ENCODE data around the gene CPTP. TPM values are rescaled to one million over a fixed set of nuclear protein-coding genes. Genes with fewer than 3 reads are reported as not detected.

CPTP gene
- total and polyA plus RNA-seq, 2 donors (not counting 1 experiment from before 2014, with no cell fraction given) = 17.1 to 18.8 TPM

- H3K4me3 Mint-ChIP-seq = no peak overlapping the region
- Histone ChIP-seq H4K20me1 (ENCODE audit: control insufficient read depth, insufficient read depth, low read length, poor library complexity, severe bottlenecking) (no peaks in the 10 kb centered on the region), H3K36me3 (replicated peaks in 1 of 2; ENCODE audit: control extremely low read depth in 1 of 2, control insufficient read depth in 1 of 2, extremely low read depth in 1 of 2, insufficient read depth in 2 of 2, low read length in 1 of 2) (no peaks in the 10 kb centered on the region), H3K9ac (ENCODE audit: low read length) (no peak overlapping the region), H3K79me2 (ENCODE audit: control insufficient read depth, insufficient read depth, low read length) (no peaks in the 10 kb centered on the region), H3K4me2 (replicated peaks; ENCODE audit: low read depth, low read length, poor library complexity, severe bottlenecking) (peak overlapping the region; percentile 20), H3K4me3 (ENCODE audit: control extremely low read depth in 1 of 5, extremely low read depth in 1 of 5, insufficient read depth in 1 of 5, low read depth in 2 of 5, low read length in 4 of 5) (no peak overlapping the region), H3K9me3 (ENCODE audit: control extremely low read depth in 1 of 3, control insufficient read depth in 2 of 3, insufficient read depth in 1 of 3, low read length in 2 of 3) (no peaks in the 10 kb centered on the region), H3K27me3 (replicated peaks in 1 of 4; ENCODE audit: control extremely low read depth in 1 of 4, control insufficient read depth in 3 of 4, insufficient read depth in 4 of 4, low read length in 3 of 4) (no peaks in the 10 kb centered on the region), H3K4me1 (ENCODE audit: control insufficient read depth in 2 of 2, insufficient read depth in 2 of 2, low read length in 2 of 2) (peaks cover 0 to 16% of the 10 kb centered on the region in 2 donors), H2AFZ (ENCODE audit: insufficient read depth, low read depth, low read length, poor library complexity, severe bottlenecking) (no peak overlapping the region), H3K27ac (ENCODE audit: low read length in 2 of 2) (no peak overlapping the region)
- 54% methylated on average over 45 of the region's 45 CpGs for WGBS (ENCODE audit: insufficient coverage)
- ChIA-PET POLR2A (interaction anchor here (0.5 to 1.9 kb wide), 5 partner anchors 11 to 1257 kb away, joined by 3 to 8 read pairs (median 3); no protein-coding TSS in a partner anchor), CTCF (interaction anchor here (0.6 to 4.3 kb wide), 28 partner anchors 9 to 311 kb away, joined by 3 to 118 read pairs (median 5); partner anchors contain the start of genes AGRN, PERM1 and UBE2J2)
- peak; percentile 87 for DNase-seq
- peaks cover 11% of the 10 kb centered on the region for H3K4me1 Mint-ChIP-seq
- ATAC-seq (ENCODE audit: low read depth) = peak; percentile 84
- H3K27me3 Mint-ChIP-seq = no peaks in the 10 kb centered on the region
- H3K9me3 Mint-ChIP-seq (ENCODE audit: insufficient read depth) = no peaks in the 10 kb centered on the region
- H3K27ac Mint-ChIP-seq = peak overlapping the region; percentile 50
- intact Hi-C loops (cut with micrococcal nuclease) = loop anchor here (2.0 kb wide), 3 partner anchors 169 to 307 kb away; no protein-coding TSS in a partner anchor
- no peak for TF ChIP-seq EZH2 (IDR thresholded peaks at IDR 0.05; ENCODE audit: borderline replicate concordance, insufficient read depth, low read depth, low read length, poor library complexity, severe bottlenecking)
- TF ChIP-seq CTCF (IDR thresholded peaks at IDR 0.05) = peak; percentile 74
Observed at GRCh38 chr1:1291548-1292441, 32.8 kb upstream of the CPTP start.

GRCh38 chr1:1292442-1292779, 32.2 kb upstream of the CPTP start:
- Mint-ChIP-seq H3K27ac (no peak overlapping the region), H3K4me3 (no peak overlapping the region), H3K27me3 (no peaks in the 10 kb centered on the region), H3K9me3 (ENCODE audit: insufficient read depth) (no peaks in the 10 kb centered on the region), H3K4me1 (peaks cover 11% of the 10 kb centered on the region)
- Histone ChIP-seq H4K20me1 (ENCODE audit: control insufficient read depth, insufficient read depth, low read length, poor library complexity, severe bottlenecking) (no peaks in the 10 kb centered on the region), H3K4me1 (ENCODE audit: control insufficient read depth in 2 of 2, insufficient read depth in 2 of 2, low read length in 2 of 2) (peaks cover 0 to 16% of the 10 kb centered on the region in 2 donors), H3K79me2 (ENCODE audit: control insufficient read depth, insufficient read depth, low read length) (no peaks in the 10 kb centered on the region), H3K9ac (ENCODE audit: low read length) (no peak overlapping the region), H2AFZ (ENCODE audit: insufficient read depth, low read depth, low read length, poor library complexity, severe bottlenecking) (no peak overlapping the region), H3K4me3 (ENCODE audit: control extremely low read depth in 1 of 5, extremely low read depth in 1 of 5, insufficient read depth in 1 of 5, low read depth in 2 of 5, low read length in 4 of 5) (no peak overlapping the region), H3K27ac (ENCODE audit: low read length in 2 of 2) (no peak overlapping the region), H3K4me2 (replicated peaks; ENCODE audit: low read depth, low read length, poor library complexity, severe bottlenecking) (no peak overlapping the region), H3K27me3 (replicated peaks in 1 of 4; ENCODE audit: control extremely low read depth in 1 of 4, control insufficient read depth in 3 of 4, insufficient read depth in 4 of 4, low read length in 3 of 4) (no peaks in the 10 kb centered on the region), H3K9me3 (ENCODE audit: control extremely low read depth in 1 of 3, control insufficient read depth in 2 of 3, insufficient read depth in 1 of 3, low read length in 2 of 3) (no peaks in the 10 kb centered on the region), H3K36me3 (replicated peaks in 1 of 2; ENCODE audit: control extremely low read depth in 1 of 2, control insufficient read depth in 1 of 2, extremely low read depth in 1 of 2, insufficient read depth in 2 of 2, low read length in 1 of 2) (no peaks in the 10 kb centered on the region)
- ChIA-PET CTCF (interaction anchor here (0.6 to 4.3 kb wide), 27 partner anchors 8 to 311 kb away, joined by 3 to 118 read pairs (median 5); partner anchors contain the start of genes AGRN, PERM1 and UBE2J2), POLR2A (interaction anchor here (0.6 to 1.9 kb wide), 4 partner anchors 11 to 1256 kb away, joined by 3 to 8 read pairs (median 3); no protein-coding TSS in a partner anchor)
- 90% methylated on average over 9 of the region's 9 CpGs for WGBS (ENCODE audit: insufficient coverage)
- TF ChIP-seq EZH2 (IDR thresholded peaks at IDR 0.05; ENCODE audit: borderline replicate concordance, insufficient read depth, low read depth, low read length, poor library complexity, severe bottlenecking) (no peak), CTCF (IDR thresholded peaks at IDR 0.05) (no peak)
- DNase-seq (no peak), ATAC-seq (ENCODE audit: low read depth) (no peak)
- intact Hi-C loops (cut with micrococcal nuclease) = loop anchor here (2.0 kb wide), 2 partner anchors 170 to 260 kb away; no protein-coding TSS in a partner anchor
